ENCODE measurements around the gene SLC16A1.

GRCh38 chr1:112882271-112882744 is 73.7 kb downstream of the SLC16A1 start:
- no peak for TF ChIP-seq EZH2 (IDR thresholded peaks at IDR 0.05; ENCODE audit: insufficient read depth, poor library complexity, severe bottlenecking)
- TF ChIP-seq EZH2phosphoT487 (IDR thresholded peaks at IDR 0.05; ENCODE audit: insufficient read depth, low read depth) = no peak

Measured in GM23248 (cell line).